Body of pancreas (tissue), 4 donors: ENCODE results near the gene VWA5A.

Source experiments
- POLR2A ChIP-seq, 3 donors: fragments of 450-650 bp; IDR thresholded peaks; one replicate each; pipeline ENCODE4 v1.6.1; 2016; ENCODE audit warnings: antibody characterized with exemption in 3 of 3, mild to moderate bottlenecking in 2 of 3
- TF ChIP-seq, protein P1 (sequence below), 7 experiments: fragments of 450-650 bp in 4 of 7; fragments of 200-600 bp in 3 of 7; sonication (generic) in 3 of 7; IDR thresholded peaks; one replicate each; pipeline ENCODE4 v1.5.1; 2016 to 2019; ENCODE audit warnings: antibody characterized with exemption in 7 of 7

DNA sequence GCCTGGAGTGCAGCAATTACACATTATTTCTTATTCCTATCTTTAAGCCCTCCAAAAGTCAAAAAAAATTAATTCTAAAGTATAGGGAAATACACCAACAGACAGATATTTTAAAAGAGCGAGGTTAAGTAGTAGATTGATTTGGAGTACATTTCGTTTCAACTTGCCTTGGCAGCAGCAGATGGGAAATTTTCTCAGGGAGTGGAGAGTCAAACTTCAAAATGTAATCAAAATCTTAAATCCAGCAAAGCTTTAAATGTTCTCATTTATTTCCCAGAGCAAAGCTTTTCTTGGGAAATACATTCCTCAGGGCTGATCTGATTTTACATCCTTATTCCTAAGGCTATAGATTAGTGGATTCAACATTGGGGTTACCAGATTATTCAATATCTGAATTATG is 21.9 kb upstream of the VWA5A start:
- TF ChIP-seq, protein P1, sequence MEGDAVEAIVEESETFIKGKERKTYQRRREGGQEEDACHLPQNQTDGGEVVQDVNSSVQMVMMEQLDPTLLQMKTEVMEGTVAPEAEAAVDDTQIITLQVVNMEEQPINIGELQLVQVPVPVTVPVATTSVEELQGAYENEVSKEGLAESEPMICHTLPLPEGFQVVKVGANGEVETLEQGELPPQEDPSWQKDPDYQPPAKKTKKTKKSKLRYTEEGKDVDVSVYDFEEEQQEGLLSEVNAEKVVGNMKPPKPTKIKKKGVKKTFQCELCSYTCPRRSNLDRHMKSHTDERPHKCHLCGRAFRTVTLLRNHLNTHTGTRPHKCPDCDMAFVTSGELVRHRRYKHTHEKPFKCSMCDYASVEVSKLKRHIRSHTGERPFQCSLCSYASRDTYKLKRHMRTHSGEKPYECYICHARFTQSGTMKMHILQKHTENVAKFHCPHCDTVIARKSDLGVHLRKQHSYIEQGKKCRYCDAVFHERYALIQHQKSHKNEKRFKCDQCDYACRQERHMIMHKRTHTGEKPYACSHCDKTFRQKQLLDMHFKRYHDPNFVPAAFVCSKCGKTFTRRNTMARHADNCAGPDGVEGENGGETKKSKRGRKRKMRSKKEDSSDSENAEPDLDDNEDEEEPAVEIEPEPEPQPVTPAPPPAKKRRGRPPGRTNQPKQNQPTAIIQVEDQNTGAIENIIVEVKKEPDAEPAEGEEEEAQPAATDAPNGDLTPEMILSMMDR (IDR thresholded peaks at IDR 0.05) = no peak
- TF ChIP-seq POLR2A (IDR thresholded peaks at IDR 0.05) = no peak
